ENCODE data around the gene RHPN2. TPM values are rescaled to one million over a fixed set of nuclear protein-coding genes. Genes with fewer than 3 reads are reported as not detected.

Gene RHPN2
- total and polyA plus RNA-seq, 2 donors (not counting 3 experiments of a cell fraction or from before 2014, with no cell fraction given): 2.3 to 2.7 TPM

GRCh38 chr19:33064458-33064791 lies 263 bp downstream of the RHPN2 start:
- H3K9me3 ChIP-seq (replicated peaks; ENCODE audit: control insufficient read depth, insufficient read depth, low read length): no peaks in the 10 kb centered on the region
- DNase-seq (ENCODE audit: low read depth, low spot score): no peak
- no TSS peak for BruUV-seq (replicated peaks)
- H2AFZ ChIP-seq (ENCODE audit: low read depth, low read length): no peak overlapping the region
- intact Hi-C loops (cut with micrococcal nuclease) (loop anchor here (2.0 kb wide), 1 partner anchor 16 kb away; the partner anchor contains the start of gene GPATCH1), dilution Hi-C loops (cut with MboI; ENCODE audit: extremely low pct_ligation_motif_present, low sequenced_read_pairs) (no loop called here)
- H3K4me2 ChIP-seq (ENCODE audit: insufficient read depth, low read length): no peak overlapping the region
- no peak overlapping the region for H3K27ac ChIP-seq (ENCODE audit: insufficient read depth, low read depth, low read length)
- H3K4me3 ChIP-seq (replicated peaks in 1 of 3; ENCODE audit: insufficient read depth in 1 of 3, low read depth in 1 of 3, low read length in 3 of 3): peak overlapping the region in 1 of 3 experiments; percentile 59
- FAIRE-seq: no peak
- H3K36me3 ChIP-seq (ENCODE audit: control insufficient read depth in 2 of 2, extremely low read depth in 1 of 2, insufficient read depth in 2 of 2, low read length in 2 of 2): no peaks in the 10 kb centered on the region
- CTCF ChIA-PET: no interaction called here
- no peak for TF ChIP-seq POLR2A (IDR thresholded peaks at IDR 0.05; ENCODE audit: low read depth, low read length)
- no peaks in the 10 kb centered on the region for H3K4me1 ChIP-seq (ENCODE audit: control insufficient read depth, extremely low read depth, insufficient read depth, low read length)
- H3K27me3 ChIP-seq (ENCODE audit: control insufficient read depth in 2 of 2, insufficient read depth in 2 of 2, low read length in 2 of 2): peaks cover 5 to 16% of the 10 kb centered on the region in 2 experiments
- H3K79me2 ChIP-seq (ENCODE audit: control insufficient read depth, insufficient read depth, low read length): no peaks in the 10 kb centered on the region
- H3K9ac ChIP-seq (replicated peaks; ENCODE audit: extremely low read depth, insufficient read depth, low read length): no peak overlapping the region
- no peaks in the 10 kb centered on the region for H4K20me1 ChIP-seq (replicated peaks; ENCODE audit: control insufficient read depth, extremely low read depth, insufficient read depth, low read length)
- POLR2A ChIA-PET: no interaction called here
- no peaks in the 10 kb centered on the region for H3K9me1 ChIP-seq (replicated peaks; ENCODE audit: control insufficient read depth, extremely low read depth, insufficient read depth, low read length)

- DNase-seq (ENCODE audit: low read depth, low spot score) (no peak), FAIRE-seq (peak; percentile 44)
- H3K9me3 ChIP-seq (replicated peaks; ENCODE audit: control insufficient read depth, insufficient read depth, low read length): no peaks in the 10 kb centered on the region
- CTCF ChIA-PET: no interaction called here
- no peak overlapping the region for H3K4me2 ChIP-seq (ENCODE audit: insufficient read depth, low read length)
- H3K9me1 ChIP-seq (replicated peaks; ENCODE audit: control insufficient read depth, extremely low read depth, insufficient read depth, low read length): no peaks in the 10 kb centered on the region
- no peaks in the 10 kb centered on the region for H3K4me1 ChIP-seq (ENCODE audit: control insufficient read depth, extremely low read depth, insufficient read depth, low read length)
- no TSS peak for BruUV-seq (replicated peaks)
- intact Hi-C loops (cut with micrococcal nuclease): loop anchor here (2.0 kb wide), 1 partner anchor 17 kb away; the partner anchor contains the start of gene GPATCH1
- H3K36me3 ChIP-seq (ENCODE audit: control insufficient read depth in 2 of 2, extremely low read depth in 1 of 2, insufficient read depth in 2 of 2, low read length in 2 of 2): no peaks in the 10 kb centered on the region
- H4K20me1 ChIP-seq (replicated peaks; ENCODE audit: control insufficient read depth, extremely low read depth, insufficient read depth, low read length): no peaks in the 10 kb centered on the region
- no peaks in the 10 kb centered on the region for H3K79me2 ChIP-seq (ENCODE audit: control insufficient read depth, insufficient read depth, low read length)
- no peak for TF ChIP-seq CTCF (IDR thresholded peaks at IDR 0.05; ENCODE audit: extremely low read depth in 1 of 2, insufficient read depth in 1 of 2, low read depth in 1 of 2, low read length in 2 of 2)
- peak; percentile 95 for TF ChIP-seq EZH2 (IDR thresholded peaks at IDR 0.05; ENCODE audit: borderline replicate concordance, low read depth, low read length, severe bottlenecking)
- no peak overlapping the region for H3K9ac ChIP-seq (replicated peaks; ENCODE audit: extremely low read depth, insufficient read depth, low read length)
- peaks cover 5 to 16% of the 10 kb centered on the region in 2 experiments for H3K27me3 ChIP-seq (ENCODE audit: control insufficient read depth in 2 of 2, insufficient read depth in 2 of 2, low read length in 2 of 2)
- POLR2A ChIA-PET: no interaction called here
- no peak overlapping the region for H3K27ac ChIP-seq (ENCODE audit: insufficient read depth, low read depth, low read length)
- peak overlapping the region in 1 of 3 experiments; percentile 59 for H3K4me3 ChIP-seq (replicated peaks in 1 of 3; ENCODE audit: insufficient read depth in 1 of 3, low read depth in 1 of 3, low read length in 3 of 3)
- dilution Hi-C loops (cut with MboI; ENCODE audit: extremely low pct_ligation_motif_present, low sequenced_read_pairs): no loop called here
- peak overlapping the region; percentile 2 for H2AFZ ChIP-seq (ENCODE audit: low read depth, low read length)
Measured at GRCh38 chr19:33063753-33064457, 783 bp downstream of the RHPN2 start.
